ENCODE results near the gene SLC49A3.

SLC49A3 gene

GRCh38 chr4:676871-677235 lies 12.1 kb downstream of the SLC49A3 start:
- TF ChIP-seq, protein P1, sequence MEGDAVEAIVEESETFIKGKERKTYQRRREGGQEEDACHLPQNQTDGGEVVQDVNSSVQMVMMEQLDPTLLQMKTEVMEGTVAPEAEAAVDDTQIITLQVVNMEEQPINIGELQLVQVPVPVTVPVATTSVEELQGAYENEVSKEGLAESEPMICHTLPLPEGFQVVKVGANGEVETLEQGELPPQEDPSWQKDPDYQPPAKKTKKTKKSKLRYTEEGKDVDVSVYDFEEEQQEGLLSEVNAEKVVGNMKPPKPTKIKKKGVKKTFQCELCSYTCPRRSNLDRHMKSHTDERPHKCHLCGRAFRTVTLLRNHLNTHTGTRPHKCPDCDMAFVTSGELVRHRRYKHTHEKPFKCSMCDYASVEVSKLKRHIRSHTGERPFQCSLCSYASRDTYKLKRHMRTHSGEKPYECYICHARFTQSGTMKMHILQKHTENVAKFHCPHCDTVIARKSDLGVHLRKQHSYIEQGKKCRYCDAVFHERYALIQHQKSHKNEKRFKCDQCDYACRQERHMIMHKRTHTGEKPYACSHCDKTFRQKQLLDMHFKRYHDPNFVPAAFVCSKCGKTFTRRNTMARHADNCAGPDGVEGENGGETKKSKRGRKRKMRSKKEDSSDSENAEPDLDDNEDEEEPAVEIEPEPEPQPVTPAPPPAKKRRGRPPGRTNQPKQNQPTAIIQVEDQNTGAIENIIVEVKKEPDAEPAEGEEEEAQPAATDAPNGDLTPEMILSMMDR (IDR thresholded peaks at IDR 0.05; ENCODE audit: low read depth, low read length, missing control alignments), result no peak
- DNase-seq (ENCODE audit: low read depth), result no peak
- no peak overlapping the region for H3K4me3 ChIP-seq (ENCODE audit: low read depth, low read length)
- in situ Hi-C loops (cut with HindIII; ENCODE audit: low sequenced_read_pairs), result no loop called here

- TF ChIP-seq, protein P1 (IDR thresholded peaks at IDR 0.05; ENCODE audit: low read depth, low read length, missing control alignments), result no peak
- no peak overlapping the region for H3K4me3 ChIP-seq (ENCODE audit: low read depth, low read length)
- DNase-seq (ENCODE audit: low read depth), result no peak
- in situ Hi-C loops (cut with HindIII; ENCODE audit: low sequenced_read_pairs), result no loop called here
Measured at GRCh38 chr4:675980-676870, 12.7 kb downstream of the SLC49A3 start.

GRCh38 chr4:675036-675882 lies 13.7 kb downstream of the SLC49A3 start:
- in situ Hi-C loops (cut with HindIII; ENCODE audit: low sequenced_read_pairs), result no loop called here
- H3K4me3 ChIP-seq (ENCODE audit: low read depth, low read length), result peak overlapping the region; percentile 95
- no peak for DNase-seq (ENCODE audit: low read depth)
- TF ChIP-seq, protein P1 (IDR thresholded peaks at IDR 0.05; ENCODE audit: low read depth, low read length, missing control alignments), result no peak

DNA sequence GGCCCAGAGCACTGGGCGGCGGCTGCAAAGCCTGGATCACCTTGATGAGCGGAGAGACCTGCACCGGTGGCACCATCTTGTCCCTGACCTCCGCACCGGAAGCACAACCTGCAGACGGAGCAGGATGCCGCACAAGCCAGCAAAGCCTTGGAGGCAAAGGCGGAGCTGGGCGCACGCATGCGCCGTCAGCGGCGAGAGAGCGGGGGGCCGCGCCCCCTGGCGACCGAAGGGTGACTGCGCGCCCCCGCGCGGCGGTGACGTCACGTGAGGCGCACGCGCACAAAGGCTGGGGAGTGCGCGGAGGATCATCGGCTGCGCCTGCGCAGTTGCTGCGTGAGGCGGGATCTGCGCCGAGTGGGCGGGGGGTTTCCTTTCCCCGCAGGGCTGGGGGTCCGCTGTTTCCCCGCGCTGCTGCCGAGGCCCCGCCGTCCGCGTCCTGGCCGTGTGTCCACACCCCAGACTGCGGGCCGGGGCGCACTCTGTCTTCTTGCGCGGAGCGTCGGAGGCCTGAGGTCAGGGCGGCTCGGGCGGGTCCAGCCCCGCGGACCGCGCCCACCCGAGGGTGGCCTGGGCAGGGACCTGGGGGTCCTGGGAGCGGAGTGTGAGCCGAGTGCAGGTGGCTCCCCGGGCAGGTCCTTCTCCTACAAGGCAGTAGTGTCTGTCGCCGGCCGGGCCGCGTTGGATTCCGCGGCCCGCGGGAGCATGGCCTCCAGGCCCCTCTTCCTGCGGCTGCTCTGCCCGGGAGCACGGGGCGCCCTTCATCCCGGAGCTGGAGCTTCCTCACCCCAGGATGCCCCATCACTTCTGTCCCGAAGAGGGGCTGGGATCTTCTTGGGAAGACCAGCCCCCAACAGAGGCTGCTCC lies 14.5 kb downstream of the SLC49A3 start, which contains the start of the genes ATP5ME and MYL5:
ATP5ME (minus strand) TSS at position 105 of the 864 bp plus-strand sequence; CDS start at position 76, 29 bp downstream.
MYL5 (plus strand) TSS at position 371 of the 864 bp plus-strand sequence. CDS start 3,485 bp downstream, outside the sequence.
- TF ChIP-seq, protein P1 (IDR thresholded peaks at IDR 0.05; ENCODE audit: low read depth, low read length, missing control alignments), result peak; percentile 97
- DNase-seq (ENCODE audit: low read depth), result peak; percentile 86
- in situ Hi-C loops (cut with HindIII; ENCODE audit: low sequenced_read_pairs), result no loop called here
- H3K4me3 ChIP-seq (ENCODE audit: low read depth, low read length), result peak within 1 kb of the TSS; percentile 95

DNA sequence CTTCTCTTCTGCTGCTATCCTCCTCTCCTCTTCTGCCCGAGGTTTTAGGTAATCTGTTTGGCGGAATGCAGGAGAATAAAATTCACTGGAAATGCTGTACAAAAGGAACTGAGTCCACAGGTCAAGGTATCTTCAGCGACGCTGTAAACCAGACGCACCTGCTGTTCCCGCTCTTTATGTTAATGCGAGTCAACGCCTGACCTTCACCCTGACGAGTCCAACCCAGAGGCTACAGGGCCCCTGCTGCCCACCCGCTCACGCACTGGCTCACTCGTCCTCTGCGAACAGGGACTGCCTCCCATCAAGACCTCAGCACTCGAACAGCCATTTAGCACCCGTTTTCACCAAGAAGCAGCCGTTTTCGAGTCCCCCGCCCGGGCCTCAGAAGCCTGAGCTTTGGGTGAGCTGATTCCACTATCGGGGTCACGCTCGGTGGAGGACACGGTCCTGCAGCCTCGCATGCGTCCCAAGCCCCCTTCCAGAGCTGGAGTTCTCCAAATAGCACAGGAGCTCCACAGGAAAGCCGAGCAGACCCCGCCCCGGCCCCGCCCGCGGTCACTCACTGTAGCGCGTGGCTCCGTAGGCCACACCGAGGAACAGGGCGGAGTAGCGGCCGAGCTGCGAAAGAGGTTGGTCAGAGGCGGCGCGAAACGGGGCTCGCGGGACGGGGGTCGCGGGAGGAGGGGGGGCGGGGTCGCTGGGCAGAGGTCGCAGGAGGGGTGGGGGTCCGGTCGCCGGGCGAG lies 15.4 kb downstream of the SLC49A3 start:
- in situ Hi-C loops (cut with HindIII; ENCODE audit: low sequenced_read_pairs), result no loop called here
- TF ChIP-seq, protein P1 (IDR thresholded peaks at IDR 0.05; ENCODE audit: low read depth, low read length, missing control alignments), result no peak
- H3K4me3 ChIP-seq (ENCODE audit: low read depth, low read length), result peak overlapping the region; percentile 95
- DNase-seq (ENCODE audit: low read depth), result no peak
